Measurements from ENCODE around the gene TRAPPC6A. TPM values are rescaled to one million over a fixed set of nuclear protein-coding genes. Genes with fewer than 3 reads are reported as not detected.
A peak's percentile ranks its signal among the peaks of the same experiment; 100 is the strongest.

Gene TRAPPC6A
- total and polyA plus RNA-seq, 2 of the 4 experiments (the other 2 are of a cell fraction): 4.1 to 13.4 TPM

DNA sequence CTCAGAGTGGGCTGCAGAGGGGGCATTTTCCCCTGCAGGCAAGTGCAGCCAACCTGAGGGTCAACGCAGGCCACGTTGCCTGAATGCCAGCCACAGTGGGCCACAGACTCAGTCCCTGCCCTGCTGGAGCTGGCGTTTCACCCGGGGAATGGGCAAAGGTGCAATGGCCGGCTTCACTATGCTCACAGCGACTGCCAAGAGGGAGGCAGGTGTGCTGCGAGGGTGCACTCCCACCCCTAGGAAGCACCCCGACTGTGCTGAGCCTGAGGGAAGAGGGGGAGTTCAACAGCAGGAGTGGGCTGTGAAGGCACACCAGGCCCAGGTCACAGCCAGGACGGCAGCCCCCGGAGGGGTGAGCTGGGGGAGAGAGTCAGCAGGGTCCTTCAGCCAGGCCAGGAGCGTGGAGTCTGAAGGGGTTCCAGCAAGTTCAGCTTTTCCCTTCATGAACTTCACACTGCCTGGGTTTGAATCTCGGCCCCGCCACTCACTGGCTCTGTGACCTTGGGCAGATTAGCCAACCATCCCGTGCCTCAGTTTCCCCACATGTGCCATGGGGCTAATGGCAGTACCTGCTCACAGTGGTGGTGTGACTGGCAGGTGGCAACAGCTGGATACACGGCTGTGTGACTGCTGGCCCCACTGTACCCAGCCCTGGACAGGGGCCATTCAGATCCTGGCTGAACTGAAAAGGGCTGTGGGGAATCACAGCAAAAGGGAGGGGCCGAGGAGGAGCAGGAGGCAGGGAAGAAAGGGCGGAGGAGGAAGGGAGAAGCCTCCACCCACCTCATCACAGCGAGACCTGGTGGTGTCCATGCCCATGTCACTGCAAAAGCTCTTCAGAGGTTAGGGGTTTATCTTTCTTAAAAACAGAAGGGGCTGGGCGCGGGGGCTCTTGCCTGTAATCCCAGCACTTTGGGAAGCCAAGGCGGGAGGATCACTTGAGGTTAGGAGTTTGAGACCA lies 7.6 kb downstream of the TRAPPC6A start:
- WGBS, 2 experiments (ENCODE audit: extremely low coverage in 2 of 2, insufficient read length in 1 of 2): 84% methylated on average over 10 of the region's 21 CpGs; no CpG with 5 or more reads in 1 of the 2 experiments
- POLR2A ChIA-PET (ENCODE audit: unreplicated experiment): no interaction called here
- no peak overlapping the region for H3K9ac ChIP-seq (ENCODE audit: low read depth, low read length)
- no peak for TF ChIP-seq RAD21 (IDR thresholded peaks at IDR 0.05; ENCODE audit: low read length)
- no peak for TF ChIP-seq RCOR1 (IDR thresholded peaks at IDR 0.05; ENCODE audit: insufficient replicate concordance, low read length)
- no peak for TF ChIP-seq NFE2L2 (IDR thresholded peaks at IDR 0.05; ENCODE audit: low read depth, low read length)
- TF ChIP-seq MAFK (IDR thresholded peaks at IDR 0.05; ENCODE audit: low read depth, low read length): no peak
- TF ChIP-seq, protein P1, sequence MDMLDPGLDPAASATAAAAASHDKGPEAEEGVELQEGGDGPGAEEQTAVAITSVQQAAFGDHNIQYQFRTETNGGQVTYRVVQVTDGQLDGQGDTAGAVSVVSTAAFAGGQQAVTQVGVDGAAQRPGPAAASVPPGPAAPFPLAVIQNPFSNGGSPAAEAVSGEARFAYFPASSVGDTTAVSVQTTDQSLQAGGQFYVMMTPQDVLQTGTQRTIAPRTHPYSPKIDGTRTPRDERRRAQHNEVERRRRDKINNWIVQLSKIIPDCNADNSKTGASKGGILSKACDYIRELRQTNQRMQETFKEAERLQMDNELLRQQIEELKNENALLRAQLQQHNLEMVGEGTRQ (IDR thresholded peaks at IDR 0.05; ENCODE audit: low read depth, low read length): no peak
- no peak for TF ChIP-seq POLR2A (IDR thresholded peaks at IDR 0.05; ENCODE audit: low read depth, low read length)
- TF ChIP-seq, protein P2, sequence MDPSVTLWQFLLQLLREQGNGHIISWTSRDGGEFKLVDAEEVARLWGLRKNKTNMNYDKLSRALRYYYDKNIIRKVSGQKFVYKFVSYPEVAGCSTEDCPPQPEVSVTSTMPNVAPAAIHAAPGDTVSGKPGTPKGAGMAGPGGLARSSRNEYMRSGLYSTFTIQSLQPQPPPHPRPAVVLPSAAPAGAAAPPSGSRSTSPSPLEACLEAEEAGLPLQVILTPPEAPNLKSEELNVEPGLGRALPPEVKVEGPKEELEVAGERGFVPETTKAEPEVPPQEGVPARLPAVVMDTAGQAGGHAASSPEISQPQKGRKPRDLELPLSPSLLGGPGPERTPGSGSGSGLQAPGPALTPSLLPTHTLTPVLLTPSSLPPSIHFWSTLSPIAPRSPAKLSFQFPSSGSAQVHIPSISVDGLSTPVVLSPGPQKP (IDR thresholded peaks at IDR 0.05; ENCODE audit: borderline replicate concordance, low read depth, low read length): no peak
- TF ChIP-seq CEBPB (IDR thresholded peaks at IDR 0.05; ENCODE audit: low read depth, low read length): no peak
- no peak for TF ChIP-seq RFX5 (IDR thresholded peaks at IDR 0.05; ENCODE audit: low read depth, low read length)
- no peak for TF ChIP-seq MAZ (IDR thresholded peaks at IDR 0.05; ENCODE audit: borderline replicate concordance, low read depth, low read length)
- no peak for TF ChIP-seq SMC3 (IDR thresholded peaks at IDR 0.05; ENCODE audit: low read depth, low read length)
- TF ChIP-seq CHD1 (IDR thresholded peaks at IDR 0.05; ENCODE audit: low read depth, low read length): no peak
- TF ChIP-seq, protein P3, sequence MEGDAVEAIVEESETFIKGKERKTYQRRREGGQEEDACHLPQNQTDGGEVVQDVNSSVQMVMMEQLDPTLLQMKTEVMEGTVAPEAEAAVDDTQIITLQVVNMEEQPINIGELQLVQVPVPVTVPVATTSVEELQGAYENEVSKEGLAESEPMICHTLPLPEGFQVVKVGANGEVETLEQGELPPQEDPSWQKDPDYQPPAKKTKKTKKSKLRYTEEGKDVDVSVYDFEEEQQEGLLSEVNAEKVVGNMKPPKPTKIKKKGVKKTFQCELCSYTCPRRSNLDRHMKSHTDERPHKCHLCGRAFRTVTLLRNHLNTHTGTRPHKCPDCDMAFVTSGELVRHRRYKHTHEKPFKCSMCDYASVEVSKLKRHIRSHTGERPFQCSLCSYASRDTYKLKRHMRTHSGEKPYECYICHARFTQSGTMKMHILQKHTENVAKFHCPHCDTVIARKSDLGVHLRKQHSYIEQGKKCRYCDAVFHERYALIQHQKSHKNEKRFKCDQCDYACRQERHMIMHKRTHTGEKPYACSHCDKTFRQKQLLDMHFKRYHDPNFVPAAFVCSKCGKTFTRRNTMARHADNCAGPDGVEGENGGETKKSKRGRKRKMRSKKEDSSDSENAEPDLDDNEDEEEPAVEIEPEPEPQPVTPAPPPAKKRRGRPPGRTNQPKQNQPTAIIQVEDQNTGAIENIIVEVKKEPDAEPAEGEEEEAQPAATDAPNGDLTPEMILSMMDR (conservative IDR thresholded peaks at IDR 0.05; ENCODE audit: low read depth, low read length): no peak
- TF ChIP-seq BHLHE40 (IDR thresholded peaks at IDR 0.05; ENCODE audit: low read depth, low read length): no peak
- TF ChIP-seq FOS (IDR thresholded peaks at IDR 0.05; ENCODE audit: low read depth, low read length): no peak

More for the DNA sequence above, 7.6 kb downstream of the TRAPPC6A start:
- no peaks in the 10 kb centered on the region for H3K36me3 ChIP-seq (ENCODE audit: control insufficient read depth, insufficient read depth, low read length)
- H3K14ac ChIP-seq (replicated peaks; ENCODE audit: low read depth, low read length): no peak overlapping the region
- ATAC-seq (ENCODE audit: low read depth) (no peak), DNase-seq (no peak)
- H2BK20ac ChIP-seq (ENCODE audit: low read depth, low read length): no peak overlapping the region
- no peak overlapping the region for H3K27ac ChIP-seq (ENCODE audit: insufficient read depth, low read length)
- dilution Hi-C loops (cut with HindIII; ENCODE audit: low sequenced_read_pairs, unreplicated experiment) (no loop called here), intact Hi-C loops (cut with micrococcal nuclease) (no loop called here), in situ Hi-C loops (cut with MboI; ENCODE audit: low sequenced_read_pairs) (no loop called here)
- H3K4me1 ChIP-seq (ENCODE audit: control insufficient read depth, insufficient read depth, low read length): peaks cover 2% of the 10 kb centered on the region
- no peak overlapping the region for H2BK120ac ChIP-seq (ENCODE audit: low read depth, low read length)
- H3K18ac ChIP-seq (ENCODE audit: low read depth, low read length): no peak overlapping the region
- no peaks in the 10 kb centered on the region for H4K20me1 ChIP-seq (ENCODE audit: insufficient read depth, low read length)
- H2BK15ac ChIP-seq (ENCODE audit: low read depth, low read length): no peak overlapping the region
- H4K91ac ChIP-seq (ENCODE audit: insufficient read depth, low read depth, low read length): no peak overlapping the region
- peaks cover 2% of the 10 kb centered on the region; the same call in 1 of the 2 replicates for H3K27me3 ChIP-seq (ENCODE audit: control insufficient read depth, insufficient read depth, low read length)
- BruUV-seq (replicated peaks): no TSS peak
- peak overlapping the region; percentile 21 for H2AFZ ChIP-seq (replicated peaks; ENCODE audit: low read length, poor library complexity)
- CTCF ChIA-PET: interaction anchor here (0.9 to 1.4 kb wide), 2 partner anchors 32 to 169 kb away, joined by 3 read pairs; no protein-coding TSS in a partner anchor
- H4K5ac ChIP-seq (ENCODE audit: low read depth, low read length): no peak overlapping the region
- no peaks in the 10 kb centered on the region for H3K9me3 ChIP-seq (ENCODE audit: control insufficient read depth, insufficient read depth, low read length)
- no peaks in the 10 kb centered on the region for H3K79me1 ChIP-seq (ENCODE audit: low read depth in 1 of 2, low read length in 2 of 2)
- no peak overlapping the region for H2AK5ac ChIP-seq (ENCODE audit: low read depth, low read length)
- H3K9me1 ChIP-seq (ENCODE audit: insufficient read depth, low read length): no peaks in the 10 kb centered on the region
- H3K4me2 ChIP-seq (ENCODE audit: low read depth, low read length): no peak overlapping the region
- no peak overlapping the region for H3K56ac ChIP-seq (ENCODE audit: extremely low read depth, insufficient read depth, low read length)
- no peak overlapping the region for H2AK9ac ChIP-seq (replicated peaks; ENCODE audit: low read depth, low read length, poor library complexity)
- no peak overlapping the region for H3K4ac ChIP-seq (ENCODE audit: low read depth, low read length)
- no peak overlapping the region for H4K8ac ChIP-seq (ENCODE audit: low read depth in 2 of 2, low read length in 2 of 2)
- H3K23ac ChIP-seq (ENCODE audit: low read depth, low read length): no peak overlapping the region
- H3K4me3 ChIP-seq (ENCODE audit: insufficient read depth, low read depth, low read length): no peak overlapping the region
- H2BK5ac ChIP-seq (ENCODE audit: low read depth, low read length, poor library complexity, severe bottlenecking): no peak overlapping the region

Data from IMR-90 (cell line).